ENCODE results near the gene EEF1AKMT2.

EEF1AKMT2 gene

GRCh38 chr10:124734311-124735166 is 57.1 kb downstream of the EEF1AKMT2 start:
- DNase-seq (ENCODE audit: insufficient read length) (no peak), FAIRE-seq (peak; percentile 65)
- TF ChIP-seq TAF1 (IDR thresholded peaks at IDR 0.05; ENCODE audit: borderline replicate concordance, low read depth, low read length) (no peak), POLR2AphosphoS5 (IDR thresholded peaks at IDR 0.05; ENCODE audit: low read depth, low read length) (no peak), POLR2A (IDR thresholded peaks at IDR 0.05; ENCODE audit: low read depth, low read length) (no peak)

GRCh38 chr10:124733571-124734245 is 58.0 kb downstream of the EEF1AKMT2 start:
- FAIRE-seq: no peak
- TF ChIP-seq POLR2AphosphoS5 (IDR thresholded peaks at IDR 0.05; ENCODE audit: low read depth, low read length) (no peak), POLR2A (IDR thresholded peaks at IDR 0.05; ENCODE audit: low read depth, low read length) (no peak), TAF1 (IDR thresholded peaks at IDR 0.05; ENCODE audit: borderline replicate concordance, low read depth, low read length) (no peak)
- no peak for DNase-seq (ENCODE audit: insufficient read length)

- no peak for TF ChIP-seq TAF1 (IDR thresholded peaks at IDR 0.05; ENCODE audit: borderline replicate concordance, low read depth, low read length)
- TF ChIP-seq POLR2AphosphoS5 (IDR thresholded peaks at IDR 0.05; ENCODE audit: low read depth, low read length): peak; percentile 39; the same call in 1 of the 2 replicates
- DNase-seq (ENCODE audit: insufficient read length) (peak; percentile 55), FAIRE-seq (peak; percentile 78)
Observed at GRCh38 chr10:124732931-124733570, 58.6 kb downstream of the EEF1AKMT2 start.

GRCh38 chr10:124731551-124731950 is 60.1 kb downstream of the EEF1AKMT2 start:
- no peak for TF ChIP-seq POLR2A (IDR thresholded peaks at IDR 0.05; ENCODE audit: low read depth, low read length)
- FAIRE-seq (no peak), DNase-seq (ENCODE audit: insufficient read length) (no peak)

GRCh38 chr10:124730790-124731189 is 60.9 kb downstream of the EEF1AKMT2 start:
- TF ChIP-seq TAF1 (IDR thresholded peaks at IDR 0.05; ENCODE audit: borderline replicate concordance, low read depth, low read length) (no peak), POLR2A (IDR thresholded peaks at IDR 0.05; ENCODE audit: low read depth, low read length) (no peak), POLR2AphosphoS5 (IDR thresholded peaks at IDR 0.05; ENCODE audit: low read depth, low read length) (no peak)
- DNase-seq (ENCODE audit: insufficient read length) (no peak), FAIRE-seq (no peak)

GRCh38 chr10:124728830-124729661 is 62.6 kb downstream of the EEF1AKMT2 start:
- FAIRE-seq: peak; percentile 62
- DNase-seq (ENCODE audit: insufficient read length): no peak

GRCh38 chr10:124728071-124728829 is 63.4 kb downstream of the EEF1AKMT2 start:
- FAIRE-seq (peak; percentile 89), DNase-seq (ENCODE audit: insufficient read length) (no peak)
- TF ChIP-seq TAF1 (IDR thresholded peaks at IDR 0.05; ENCODE audit: borderline replicate concordance, low read depth, low read length): no peak

More at GRCh38 chr10:124728830-124729661, 62.6 kb downstream of the EEF1AKMT2 start:
- no peak for TF ChIP-seq TAF1 (IDR thresholded peaks at IDR 0.05; ENCODE audit: borderline replicate concordance, low read depth, low read length)
- no peak for TF ChIP-seq POLR2A (IDR thresholded peaks at IDR 0.05; ENCODE audit: low read depth, low read length)
- no peak for TF ChIP-seq POLR2AphosphoS5 (IDR thresholded peaks at IDR 0.05; ENCODE audit: low read depth, low read length)

DNA sequence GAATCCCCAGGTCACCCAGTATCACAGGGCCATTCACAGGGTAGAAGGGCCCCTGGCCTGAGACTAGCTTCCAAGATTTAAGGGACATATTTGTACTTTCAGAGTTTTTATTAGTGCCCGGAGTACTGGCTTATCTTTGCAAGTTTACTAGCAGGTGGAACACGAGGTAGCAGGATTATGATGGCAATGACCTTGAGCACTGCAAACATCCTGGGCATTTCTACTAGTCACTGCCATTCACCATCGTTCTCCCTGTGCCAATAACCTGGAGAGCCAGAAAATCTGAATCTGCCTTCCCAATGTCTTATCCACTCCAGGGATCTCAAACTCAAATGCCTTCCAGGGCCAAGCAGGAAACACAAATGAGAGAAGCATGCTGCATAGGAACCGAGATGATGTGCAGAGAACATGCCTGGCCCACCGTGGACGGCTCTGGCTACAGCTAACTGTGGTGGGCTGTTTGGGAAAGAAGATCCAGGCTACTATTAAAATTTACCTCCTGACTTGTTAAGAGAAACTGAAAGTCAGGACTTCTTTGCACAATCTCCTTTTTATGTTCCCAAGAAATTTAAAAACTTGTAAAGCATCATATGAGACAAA is 64.2 kb downstream of the EEF1AKMT2 start:
- no peak for FAIRE-seq
- no peak for TF ChIP-seq POLR2AphosphoS5 (IDR thresholded peaks at IDR 0.05; ENCODE audit: low read depth, low read length)
- TF ChIP-seq POLR2A (IDR thresholded peaks at IDR 0.05; ENCODE audit: low read depth, low read length): no peak
- TF ChIP-seq TAF1 (IDR thresholded peaks at IDR 0.05; ENCODE audit: borderline replicate concordance, low read depth, low read length): no peak
- no peak for DNase-seq (ENCODE audit: insufficient read length)

DNA sequence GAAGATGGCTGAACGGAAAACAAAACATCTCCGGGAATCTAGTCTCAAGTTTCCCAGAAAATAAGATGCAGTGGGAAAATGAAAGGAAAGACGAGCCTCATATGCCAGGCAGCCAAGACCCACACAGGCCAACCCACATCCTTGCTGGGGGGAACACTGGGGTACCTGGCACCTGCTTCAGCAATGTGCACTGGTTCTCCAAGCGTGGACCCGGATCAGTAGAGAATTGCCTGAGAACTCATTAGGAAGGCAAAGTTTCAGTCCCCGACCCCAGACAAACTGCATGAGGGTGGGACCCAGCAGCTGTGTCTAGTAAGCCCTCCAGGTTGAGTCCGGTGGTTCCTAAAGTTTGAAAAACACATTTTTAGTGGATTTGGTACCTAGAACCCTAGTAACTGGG is 65.9 kb downstream of the EEF1AKMT2 start:
- no peak for DNase-seq (ENCODE audit: insufficient read length)
- FAIRE-seq: no peak
- no peak for TF ChIP-seq POLR2AphosphoS5 (IDR thresholded peaks at IDR 0.05; ENCODE audit: low read depth, low read length)
- no peak for TF ChIP-seq POLR2A (IDR thresholded peaks at IDR 0.05; ENCODE audit: low read depth, low read length)
- TF ChIP-seq TAF1 (IDR thresholded peaks at IDR 0.05; ENCODE audit: borderline replicate concordance, low read depth, low read length): no peak

DNA sequence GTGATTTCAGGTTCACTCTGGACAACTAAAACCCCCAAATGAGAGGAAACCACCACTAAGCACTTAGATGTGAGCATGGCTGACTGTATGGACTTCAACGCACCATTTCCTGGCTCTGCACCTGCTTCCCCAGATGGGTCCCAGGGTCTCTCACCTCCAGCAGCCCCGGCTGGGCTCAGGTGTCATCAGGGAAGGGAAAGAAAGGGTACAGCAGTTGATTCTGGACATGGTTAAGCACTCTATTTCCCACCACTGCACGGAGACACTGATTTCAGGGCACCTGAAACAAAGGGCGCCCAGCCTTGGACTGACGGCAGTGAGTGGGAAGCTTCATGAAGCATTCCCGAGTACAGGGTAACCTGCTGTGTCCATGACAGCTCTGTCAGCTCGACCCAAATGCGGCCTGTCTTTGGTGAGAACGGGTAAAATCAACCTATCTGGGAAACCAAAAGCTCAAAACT is 66.5 kb downstream of the EEF1AKMT2 start:
- TF ChIP-seq POLR2AphosphoS5 (IDR thresholded peaks at IDR 0.05; ENCODE audit: low read depth, low read length): no peak
- TF ChIP-seq TAF1 (IDR thresholded peaks at IDR 0.05; ENCODE audit: borderline replicate concordance, low read depth, low read length): no peak
- TF ChIP-seq POLR2A (IDR thresholded peaks at IDR 0.05; ENCODE audit: low read depth, low read length): no peak
- no peak for DNase-seq (ENCODE audit: insufficient read length)
- no peak for FAIRE-seq

Data from GM12892 (cell line).